Activated CD4-positive, alpha-beta memory T cell treated with anti-CD3 and anti-CD28 coated beads for 36 hours (primary cell): ENCODE data around the gene MARK1. TPM values are rescaled to one million over a fixed set of nuclear protein-coding genes. Genes with fewer than 3 reads are reported as not detected.
"Not testable (repeated sequence)": the region's sequence is repeated elsewhere in the genome, so short reads cannot be mapped to it uniquely, and the experiment has no call there.

Experiments used
- CTCF ChIA-PET: fragments of 350-600 bp; sonication (Branson Sonifier 250); formaldehyde crosslinking; loops from one replicate; lab custom pipeline; 2021; ENCODE audit warnings: antibody characterized with exemption, inconsistent platforms; lab: Charles Lee
- POLR2A ChIA-PET: fragments of 350-600 bp; sonication (Branson Sonifier 250); formaldehyde crosslinking; loops from one replicate; lab custom pipeline; 2021; ENCODE audit warnings: antibody characterized with exemption; lab: Charles Lee
- DNase-seq: peaks from one replicate; pipeline ENCODE4 v3.0.0-alpha.2; 2020
- H3K27ac Mint-ChIP-seq: one replicate; pipeline ENCODE4 v1.8.0; 2021; ENCODE audit warnings: mixed read lengths
- H3K27me3 Mint-ChIP-seq: one replicate; pipeline ENCODE4 v1.8.0; 2021; ENCODE audit warnings: mixed read lengths
- H3K36me3 Mint-ChIP-seq: one replicate; pipeline ENCODE4 v1.8.0; 2021; ENCODE audit warnings: mixed read lengths
- H3K4me1 Mint-ChIP-seq: one replicate; pipeline ENCODE4 v1.8.0; 2021; ENCODE audit warnings: low read depth, mixed read lengths
- H3K4me3 Mint-ChIP-seq: one replicate; pipeline ENCODE4 v1.8.0; 2021; ENCODE audit warnings: mild to moderate bottlenecking, mixed read lengths
- H3K9me3 Mint-ChIP-seq: one replicate; pipeline ENCODE4 v1.8.0; 2021; ENCODE audit warnings: mixed read lengths
- intact Hi-C: fragments of 100-400 bp; cut with micrococcal nuclease; formaldehyde crosslinking; loops from one replicate; pipeline ENCODE4 v1.15.1; 2023
- total RNA-seq, 2 experiments: library from RNA; stranded (reverse); gene quantifications; one replicate each; pipeline ENCODE4 v1.2.3, GENCODE V29; 2021

Gene MARK1
- total RNA-seq, 2 experiments from 2014 or later: not detected

DNA sequence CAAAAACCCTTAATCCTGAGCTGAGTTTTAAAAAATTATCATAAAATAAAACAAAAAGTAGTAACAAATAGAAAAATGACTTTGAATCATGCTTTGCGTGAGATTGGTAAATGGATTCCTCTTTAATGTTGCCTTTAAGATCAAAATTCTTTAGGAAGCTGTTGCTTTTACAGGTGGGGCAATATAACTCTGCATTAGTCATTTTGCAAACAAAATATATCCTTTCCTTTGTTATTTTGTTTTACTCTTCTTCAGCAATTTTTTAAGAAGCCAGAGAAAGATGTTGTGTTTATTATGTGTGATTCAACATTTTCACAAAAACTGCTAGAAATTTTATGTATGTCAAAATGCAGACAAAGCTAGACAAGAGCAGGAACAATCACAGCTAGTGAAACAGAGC lies 50.0 kb downstream of the MARK1 start:
- POLR2A ChIA-PET: interaction anchor here (0.5 kb wide), 1 partner anchor 359 kb away, joined by 7 read pairs; no protein-coding TSS in a partner anchor
- peaks cover 20% of the 10 kb centered on the region for H3K9me3 Mint-ChIP-seq
- intact Hi-C loops: no loop called here
- no peak overlapping the region for H3K4me3 Mint-ChIP-seq
- peaks cover 4% of the 10 kb centered on the region for H3K27me3 Mint-ChIP-seq
- H3K36me3 Mint-ChIP-seq: no peaks in the 10 kb centered on the region
- no peaks in the 10 kb centered on the region for H3K4me1 Mint-ChIP-seq
- CTCF ChIA-PET: no interaction called here
- no peak overlapping the region for H3K27ac Mint-ChIP-seq
- DNase-seq: no peak

DNA sequence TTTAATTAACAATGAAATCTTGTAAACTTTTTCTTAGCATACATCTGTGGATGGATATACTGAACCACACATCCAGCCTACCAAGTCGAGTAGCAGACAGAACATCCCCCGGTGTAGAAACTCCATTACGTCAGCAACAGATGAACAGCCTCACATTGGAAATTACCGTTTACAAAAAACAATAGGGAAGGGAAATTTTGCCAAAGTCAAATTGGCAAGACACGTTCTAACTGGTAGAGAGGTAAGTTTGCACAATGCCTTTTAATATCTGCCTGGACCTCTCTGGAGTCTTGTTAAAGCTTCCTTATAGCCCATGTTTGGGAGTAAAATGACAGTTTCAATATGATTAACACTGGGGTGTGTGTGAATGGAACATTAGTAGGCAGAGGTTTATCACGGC lies 51.4 kb downstream of the MARK1 start:
- ChIA-PET CTCF (no interaction called here), POLR2A (no interaction called here)
- Mint-ChIP-seq H3K9me3 (peaks cover 10% of the 10 kb centered on the region), H3K4me3 (no peak overlapping the region), H3K4me1 (no peaks in the 10 kb centered on the region), H3K27ac (no peak overlapping the region), H3K27me3 (peaks cover 2% of the 10 kb centered on the region), H3K36me3 (no peaks in the 10 kb centered on the region)
- DNase-seq: no peak
- intact Hi-C loops: no loop called here

DNA sequence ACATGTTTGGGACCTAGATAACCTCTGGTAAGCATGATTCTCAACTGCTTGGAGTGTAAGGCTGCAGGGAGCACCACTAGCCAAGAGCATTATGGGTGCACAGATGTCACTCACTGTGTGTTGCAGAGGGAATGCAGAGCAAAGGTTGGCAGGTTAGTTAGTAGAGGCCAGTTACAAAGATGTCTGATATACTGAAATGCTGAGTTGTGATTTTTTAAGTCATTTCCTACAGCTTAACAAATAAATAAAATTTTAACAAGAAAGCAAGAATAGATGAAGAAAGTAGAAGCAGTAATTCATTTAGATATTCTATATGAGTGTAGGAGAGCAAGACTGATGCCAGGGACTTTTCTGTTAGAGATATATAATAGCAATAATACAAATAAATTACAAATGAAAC lies 64.8 kb downstream of the MARK1 start:
- DNase-seq: no peak
- no peaks in the 10 kb centered on the region for H3K36me3 Mint-ChIP-seq
- ChIA-PET CTCF (no interaction called here), POLR2A (no interaction called here)
- no peaks in the 10 kb centered on the region for H3K27me3 Mint-ChIP-seq
- intact Hi-C loops: no loop called here
- H3K27ac Mint-ChIP-seq: no peak overlapping the region
- no peaks in the 10 kb centered on the region for H3K9me3 Mint-ChIP-seq
- no peaks in the 10 kb centered on the region for H3K4me1 Mint-ChIP-seq
- no peak overlapping the region for H3K4me3 Mint-ChIP-seq

DNA sequence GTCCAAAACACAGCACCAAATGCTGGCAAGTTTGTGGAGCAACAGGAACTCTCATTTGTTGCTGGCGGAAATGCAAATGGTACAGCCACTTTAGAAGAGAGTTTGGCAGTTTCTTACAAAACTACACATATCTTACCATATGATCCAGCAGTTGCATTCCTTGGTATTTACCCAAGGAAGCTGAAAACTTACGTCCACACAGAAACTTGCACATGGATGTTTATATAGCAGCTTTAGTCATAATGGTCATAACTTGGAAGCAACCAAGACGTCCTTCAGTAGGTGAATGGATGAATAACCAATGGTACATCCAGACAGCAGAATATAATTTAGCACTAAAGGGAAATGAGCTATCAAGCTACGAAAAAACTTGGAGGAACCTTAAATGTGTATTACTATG lies 66.4 kb downstream of the MARK1 start:
- ChIA-PET CTCF (no interaction called here), POLR2A (no interaction called here)
- Mint-ChIP-seq H3K36me3 (no peaks in the 10 kb centered on the region), H3K4me3 (no peak overlapping the region), H3K9me3 (no peaks in the 10 kb centered on the region), H3K27me3 (no peaks in the 10 kb centered on the region), H3K4me1 (peaks cover 2% of the 10 kb centered on the region), H3K27ac (no peak overlapping the region)
- no peak for DNase-seq
- intact Hi-C loops: no loop called here

DNA sequence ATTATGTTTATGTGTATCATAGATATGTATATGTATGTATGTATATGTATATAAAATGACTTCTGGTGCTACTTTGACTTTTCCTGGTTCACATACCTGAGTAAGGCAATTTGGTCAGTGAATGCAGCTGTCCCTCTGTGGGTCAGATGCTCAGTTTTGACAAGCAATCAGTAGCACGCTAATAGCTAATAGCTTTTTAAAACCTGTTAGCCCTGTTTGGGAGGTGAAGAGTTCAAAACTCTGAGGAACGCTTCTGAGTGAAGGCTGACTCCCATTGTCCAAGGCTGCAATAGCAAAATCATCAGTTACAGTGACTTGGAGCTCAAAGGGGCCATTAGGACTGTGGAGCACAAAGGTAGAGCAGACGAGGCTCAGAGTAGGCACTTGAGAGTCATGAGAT lies 67.2 kb downstream of the MARK1 start:
- POLR2A ChIA-PET: no interaction called here
- H3K9me3 Mint-ChIP-seq: no peaks in the 10 kb centered on the region
- peaks cover 2% of the 10 kb centered on the region for H3K4me1 Mint-ChIP-seq

DNA sequence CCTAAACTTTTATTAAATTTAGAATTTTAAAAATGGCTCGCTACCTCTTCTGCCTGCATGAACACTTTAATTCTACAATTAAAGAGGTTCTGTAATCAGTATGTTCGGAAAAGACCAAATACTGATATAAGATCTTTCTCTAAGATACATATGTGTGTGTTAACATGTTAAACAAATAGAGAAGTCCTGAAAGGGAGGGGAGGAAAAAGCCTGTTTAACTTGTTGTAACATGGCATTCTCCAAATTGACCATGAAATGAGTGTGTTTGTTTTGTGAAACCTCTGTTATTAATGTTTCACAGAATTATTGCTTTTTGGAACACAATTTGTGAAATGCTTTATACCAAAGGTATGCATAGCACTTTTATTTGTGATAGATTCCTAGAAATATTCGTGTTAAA lies 77.0 kb downstream of the MARK1 start:
- H3K4me3 Mint-ChIP-seq: no peak overlapping the region
- H3K27me3 Mint-ChIP-seq: peaks cover 2% of the 10 kb centered on the region
- no peaks in the 10 kb centered on the region for H3K36me3 Mint-ChIP-seq
- peaks cover 5% of the 10 kb centered on the region for H3K9me3 Mint-ChIP-seq
- H3K27ac Mint-ChIP-seq: no peak overlapping the region
- intact Hi-C loops: no loop called here
- DNase-seq: no peak
- ChIA-PET CTCF (no interaction called here), POLR2A (no interaction called here)
- no peaks in the 10 kb centered on the region for H3K4me1 Mint-ChIP-seq

More for the DNA sequence above, 67.2 kb downstream of the MARK1 start:
- DNase-seq: no peak
- no peak overlapping the region for H3K27ac Mint-ChIP-seq
- H3K36me3 Mint-ChIP-seq: no peaks in the 10 kb centered on the region
- intact Hi-C loops: no loop called here
- CTCF ChIA-PET: no interaction called here
- no peak overlapping the region for H3K4me3 Mint-ChIP-seq
- H3K27me3 Mint-ChIP-seq: no peaks in the 10 kb centered on the region

DNA sequence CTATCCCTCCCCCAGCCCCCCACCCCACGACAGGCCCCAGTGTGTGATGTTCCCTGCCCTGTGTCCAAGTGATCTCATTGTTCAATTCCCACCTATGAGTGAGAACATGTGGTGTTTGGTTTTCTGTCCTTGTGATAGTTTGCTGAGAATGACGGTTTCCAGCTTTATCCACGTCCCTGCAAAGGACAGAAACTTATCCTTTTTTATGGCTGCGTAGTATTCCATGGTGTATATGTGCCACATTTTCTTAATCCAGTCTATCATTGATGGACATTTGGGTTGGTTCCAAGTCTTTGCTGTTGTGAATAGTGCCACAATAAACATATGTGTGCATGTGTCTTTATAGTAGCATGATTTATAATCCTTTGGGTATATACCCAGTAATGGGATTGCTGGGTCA lies 77.7 kb downstream of the MARK1 start:
- H3K4me1 Mint-ChIP-seq, H3K27me3 Mint-ChIP-seq, H3K27ac Mint-ChIP-seq, H3K36me3 Mint-ChIP-seq, H3K4me3 Mint-ChIP-seq, POLR2A ChIA-PET, CTCF ChIA-PET, intact Hi-C loops, H3K9me3 Mint-ChIP-seq, DNase-seq: not testable (repeated sequence)

DNA sequence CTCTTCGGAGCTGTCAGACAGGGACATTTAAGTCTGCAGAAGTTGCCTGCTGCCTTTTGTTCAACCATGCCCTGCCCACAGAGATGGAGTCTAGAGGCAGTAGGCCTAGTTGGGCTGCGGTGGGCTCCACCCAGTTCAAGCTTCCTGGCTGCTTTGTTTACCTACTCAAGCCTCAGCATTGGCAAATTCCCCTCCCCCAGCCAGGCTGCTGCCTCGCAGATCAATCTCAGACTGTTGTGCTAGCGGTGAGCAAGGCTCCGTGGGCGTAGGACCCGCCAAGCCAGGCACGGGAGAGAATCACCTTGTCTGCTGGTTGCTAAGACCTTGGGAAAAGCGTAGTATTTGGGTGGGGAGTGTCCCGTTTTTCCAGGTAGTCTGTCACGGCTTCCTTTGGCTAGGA lies 83.2 kb downstream of the MARK1 start:
- H3K27me3 Mint-ChIP-seq, POLR2A ChIA-PET, intact Hi-C loops, DNase-seq, H3K9me3 Mint-ChIP-seq, H3K4me3 Mint-ChIP-seq, H3K4me1 Mint-ChIP-seq, H3K27ac Mint-ChIP-seq, CTCF ChIA-PET, H3K36me3 Mint-ChIP-seq: not testable (repeated sequence)

DNA sequence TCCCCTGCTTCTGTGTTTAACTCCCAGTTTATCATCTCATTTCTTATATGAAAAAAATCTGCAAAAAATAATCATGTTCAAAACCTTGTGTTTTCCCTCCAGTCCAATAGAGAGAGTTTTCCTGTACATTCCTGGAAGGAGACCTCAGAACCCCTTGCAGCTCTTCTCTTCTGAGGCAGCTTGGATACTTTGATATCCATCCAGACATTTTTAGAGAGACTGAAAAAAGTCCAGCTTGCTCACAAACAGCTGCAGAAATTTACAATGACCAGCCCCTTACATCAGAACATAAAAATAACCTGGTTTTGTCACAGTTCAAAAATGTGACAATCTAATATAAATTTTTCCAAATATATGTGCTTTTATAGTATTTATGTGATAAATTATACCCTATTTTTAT lies 88.9 kb downstream of the MARK1 start:
- intact Hi-C loops: no loop called here
- Mint-ChIP-seq H3K27ac (no peak overlapping the region), H3K4me3 (no peak overlapping the region), H3K4me1 (no peaks in the 10 kb centered on the region), H3K36me3 (no peaks in the 10 kb centered on the region), H3K9me3 (no peaks in the 10 kb centered on the region), H3K27me3 (no peaks in the 10 kb centered on the region)
- CTCF ChIA-PET: interaction anchor here (1.0 to 1.1 kb wide), 2 partner anchors 18 to 117 kb away, joined by 3 read pairs; no protein-coding TSS in a partner anchor
- no peak for DNase-seq
- POLR2A ChIA-PET: no interaction called here

DNA sequence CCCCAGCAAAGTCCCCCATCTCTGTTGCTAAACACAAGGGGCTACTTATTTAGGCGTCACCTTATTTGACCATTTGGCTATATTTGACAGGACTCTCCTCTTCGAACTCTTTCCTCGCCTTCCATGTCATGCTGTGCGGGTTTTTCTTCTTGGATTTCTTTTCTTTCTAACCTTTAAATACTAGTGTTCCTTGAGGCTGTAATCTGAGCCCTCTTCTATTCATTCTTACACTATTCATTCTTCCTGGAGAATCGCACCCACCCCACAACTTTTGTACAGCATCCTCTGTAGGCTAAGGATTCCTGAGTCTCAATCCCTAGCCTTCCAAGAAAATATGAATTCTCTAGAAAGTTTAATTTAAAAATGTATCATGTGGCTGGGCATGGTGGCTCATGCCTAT lies 100.5 kb downstream of the MARK1 start:
- Mint-ChIP-seq H3K36me3 (no peaks in the 10 kb centered on the region), H3K4me1 (no peaks in the 10 kb centered on the region), H3K27ac (no peak overlapping the region), H3K4me3 (no peak overlapping the region), H3K9me3 (no peaks in the 10 kb centered on the region), H3K27me3 (peaks cover 15% of the 10 kb centered on the region)
- intact Hi-C loops: no loop called here
- POLR2A ChIA-PET: no interaction called here
- DNase-seq: no peak
- CTCF ChIA-PET: no interaction called here

DNA sequence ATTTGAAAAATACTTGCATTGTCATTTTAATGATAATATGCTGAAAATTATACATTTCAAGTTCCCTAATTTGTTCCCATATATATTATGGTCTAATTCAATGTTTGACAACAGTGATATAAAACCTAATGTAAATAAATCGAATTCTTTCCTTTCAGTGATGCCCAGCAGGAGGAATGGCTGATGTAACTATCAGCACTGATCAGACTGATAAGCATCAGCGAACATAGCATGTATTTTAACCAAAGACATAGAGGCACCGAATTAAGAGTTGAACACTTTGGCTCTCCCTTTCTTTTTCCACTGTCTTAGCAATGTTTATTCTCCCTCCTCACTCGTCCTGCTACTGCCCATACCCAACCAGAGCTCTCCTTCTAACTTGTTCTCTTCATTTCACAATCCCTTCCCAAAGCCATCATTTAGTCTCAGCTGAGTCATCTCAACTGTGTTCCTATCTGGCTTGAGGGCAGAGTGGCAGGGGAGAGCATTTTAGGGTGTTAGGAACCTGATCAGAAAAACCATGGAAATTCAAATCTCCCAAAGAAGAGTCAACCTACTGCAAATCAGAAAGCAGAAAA lies 103.4 kb downstream of the MARK1 start:
- Mint-ChIP-seq H3K36me3 (no peaks in the 10 kb centered on the region), H3K27ac (no peak overlapping the region), H3K27me3 (peaks cover 13% of the 10 kb centered on the region), H3K4me3 (no peak overlapping the region), H3K9me3 (no peaks in the 10 kb centered on the region), H3K4me1 (no peaks in the 10 kb centered on the region)
- CTCF ChIA-PET: no interaction called here
- no peak for DNase-seq
- POLR2A ChIA-PET: no interaction called here
- intact Hi-C loops: no loop called here

DNA sequence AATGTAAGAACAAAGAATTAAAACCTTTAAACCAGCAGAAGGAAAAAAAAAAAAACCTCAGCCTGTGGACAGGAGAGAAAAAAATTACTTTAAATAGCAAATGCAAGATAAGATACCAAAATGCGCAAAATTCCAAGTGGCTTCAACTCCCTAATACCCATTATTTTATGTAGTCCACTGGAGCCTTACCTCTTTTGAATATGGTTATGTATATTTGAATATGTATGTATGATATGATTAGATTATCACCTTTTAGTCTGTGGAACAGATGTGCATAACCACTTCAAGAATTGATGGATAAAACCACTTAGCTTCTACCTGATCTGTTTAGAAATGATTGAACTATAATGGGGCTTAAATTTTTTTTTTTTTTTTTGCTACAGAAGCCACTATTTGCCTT lies 109.8 kb downstream of the MARK1 start:
- Mint-ChIP-seq H3K9me3 (no peaks in the 10 kb centered on the region), H3K27ac (no peak overlapping the region), H3K4me3 (no peak overlapping the region), H3K4me1 (no peaks in the 10 kb centered on the region), H3K27me3 (peaks cover 8% of the 10 kb centered on the region), H3K36me3 (no peaks in the 10 kb centered on the region)
- ChIA-PET POLR2A (no interaction called here), CTCF (no interaction called here)
- intact Hi-C loops: no loop called here
- DNase-seq: no peak

DNA sequence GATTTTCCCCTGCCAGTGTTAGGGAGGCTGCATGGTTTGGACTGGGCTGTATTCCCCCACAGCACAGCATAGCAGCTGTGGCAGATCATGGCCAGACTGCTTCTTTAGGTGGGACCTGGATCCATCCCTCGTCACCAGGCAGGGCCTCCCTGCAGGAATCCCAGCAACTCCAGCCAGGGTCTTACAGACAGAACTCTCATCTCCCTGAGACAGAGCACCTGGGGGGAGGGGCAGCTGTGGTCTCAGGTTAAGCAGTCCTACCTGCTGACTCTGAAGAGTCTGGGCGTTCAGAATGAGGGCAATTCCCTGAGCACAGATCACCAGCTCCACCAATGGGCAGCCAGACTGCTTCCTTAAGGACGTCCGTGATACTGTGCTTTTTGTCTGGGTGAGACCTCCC lies 114.3 kb downstream of the MARK1 start:
- no peaks in the 10 kb centered on the region for H3K4me1 Mint-ChIP-seq
- H3K9me3 Mint-ChIP-seq: no peaks in the 10 kb centered on the region
- H3K4me3 Mint-ChIP-seq: no peak overlapping the region
- H3K27ac Mint-ChIP-seq: no peak overlapping the region
- DNase-seq: no peak
- ChIA-PET CTCF (no interaction called here), POLR2A (no interaction called here)
- H3K36me3 Mint-ChIP-seq: no peaks in the 10 kb centered on the region
- H3K27me3 Mint-ChIP-seq: peaks cover 5% of the 10 kb centered on the region
- intact Hi-C loops: no loop called here
